ENCODE results near the gene DNM2. TPM values are rescaled to one million over a fixed set of nuclear protein-coding genes. Genes with fewer than 3 reads are reported as not detected.

Gene DNM2
- total RNA-seq, 1 donor from 2014 or later = 102 TPM

DNA sequence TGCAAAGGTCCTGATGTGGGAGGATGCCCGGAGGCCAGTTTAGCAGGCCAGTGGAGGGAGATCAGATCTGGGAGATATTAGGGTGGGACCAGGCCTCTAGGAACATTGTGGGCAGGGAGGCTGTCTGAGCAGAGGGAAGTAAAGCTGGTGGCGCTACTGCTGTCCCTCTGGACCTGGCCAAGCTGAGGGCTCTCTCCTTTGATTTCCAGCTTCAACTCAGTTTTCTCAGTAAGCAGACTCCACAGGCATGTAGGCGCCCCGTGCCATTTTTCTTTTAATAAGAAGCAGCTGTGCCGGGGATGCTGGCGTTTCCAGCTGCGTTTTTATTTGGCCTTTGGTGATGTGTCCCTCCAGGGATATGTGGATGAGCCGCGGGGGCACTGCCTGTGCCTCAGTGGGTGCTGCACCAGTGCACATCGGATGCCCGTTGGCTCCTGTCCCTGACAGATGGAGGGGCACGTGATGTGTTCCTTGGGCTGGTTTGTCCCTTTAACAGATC lies 6.7 kb downstream of the DNM2 start:
- peaks cover 4% of the 10 kb centered on the region for H3K36me3 ChIP-seq (ENCODE audit: control insufficient read depth, insufficient read depth, low read length)
- TF ChIP-seq, protein P1, sequence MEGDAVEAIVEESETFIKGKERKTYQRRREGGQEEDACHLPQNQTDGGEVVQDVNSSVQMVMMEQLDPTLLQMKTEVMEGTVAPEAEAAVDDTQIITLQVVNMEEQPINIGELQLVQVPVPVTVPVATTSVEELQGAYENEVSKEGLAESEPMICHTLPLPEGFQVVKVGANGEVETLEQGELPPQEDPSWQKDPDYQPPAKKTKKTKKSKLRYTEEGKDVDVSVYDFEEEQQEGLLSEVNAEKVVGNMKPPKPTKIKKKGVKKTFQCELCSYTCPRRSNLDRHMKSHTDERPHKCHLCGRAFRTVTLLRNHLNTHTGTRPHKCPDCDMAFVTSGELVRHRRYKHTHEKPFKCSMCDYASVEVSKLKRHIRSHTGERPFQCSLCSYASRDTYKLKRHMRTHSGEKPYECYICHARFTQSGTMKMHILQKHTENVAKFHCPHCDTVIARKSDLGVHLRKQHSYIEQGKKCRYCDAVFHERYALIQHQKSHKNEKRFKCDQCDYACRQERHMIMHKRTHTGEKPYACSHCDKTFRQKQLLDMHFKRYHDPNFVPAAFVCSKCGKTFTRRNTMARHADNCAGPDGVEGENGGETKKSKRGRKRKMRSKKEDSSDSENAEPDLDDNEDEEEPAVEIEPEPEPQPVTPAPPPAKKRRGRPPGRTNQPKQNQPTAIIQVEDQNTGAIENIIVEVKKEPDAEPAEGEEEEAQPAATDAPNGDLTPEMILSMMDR (IDR thresholded peaks at IDR 0.05; ENCODE audit: insufficient read depth, low read length, poor library complexity, severe bottlenecking) = no peak
- DNase-seq (ENCODE audit: low read depth) = no peak
- H3K4me3 ChIP-seq (ENCODE audit: low read depth, low read length) = no peak overlapping the region
- H3K27me3 ChIP-seq (ENCODE audit: control insufficient read depth, insufficient read depth, low read length) = no peaks in the 10 kb centered on the region

- no peak for DNase-seq (ENCODE audit: low read depth)
- TF ChIP-seq, protein P1 (IDR thresholded peaks at IDR 0.05; ENCODE audit: insufficient read depth, low read length, poor library complexity, severe bottlenecking) = no peak
- Histone ChIP-seq H3K27me3 (ENCODE audit: control insufficient read depth, insufficient read depth, low read length) (no peaks in the 10 kb centered on the region), H3K4me3 (ENCODE audit: low read depth, low read length) (no peak overlapping the region), H3K36me3 (ENCODE audit: control insufficient read depth, insufficient read depth, low read length) (peaks cover 4% of the 10 kb centered on the region)
Measured at GRCh38 chr19:10725415-10725814, 7.5 kb downstream of the DNM2 start.

- Histone ChIP-seq H3K27me3 (ENCODE audit: control insufficient read depth, insufficient read depth, low read length) (no peaks in the 10 kb centered on the region), H3K36me3 (ENCODE audit: control insufficient read depth, insufficient read depth, low read length) (peaks cover 2% of the 10 kb centered on the region), H3K4me3 (ENCODE audit: low read depth, low read length) (no peak overlapping the region)
- TF ChIP-seq, protein P1 (IDR thresholded peaks at IDR 0.05; ENCODE audit: insufficient read depth, low read length, poor library complexity, severe bottlenecking) = no peak
- no peak for DNase-seq (ENCODE audit: low read depth)
Measured at GRCh38 chr19:10726268-10726667, 8.4 kb downstream of the DNM2 start.

GRCh38 chr19:10727685-10728201 lies 9.9 kb downstream of the DNM2 start:
- Histone ChIP-seq H3K27me3 (ENCODE audit: control insufficient read depth, insufficient read depth, low read length) (no peaks in the 10 kb centered on the region), H3K4me3 (ENCODE audit: low read depth, low read length) (no peak overlapping the region), H3K36me3 (ENCODE audit: control insufficient read depth, insufficient read depth, low read length) (peaks cover 2% of the 10 kb centered on the region)
- TF ChIP-seq, protein P1 (IDR thresholded peaks at IDR 0.05; ENCODE audit: insufficient read depth, low read length, poor library complexity, severe bottlenecking) = no peak
- DNase-seq (ENCODE audit: low read depth) = no peak

DNA sequence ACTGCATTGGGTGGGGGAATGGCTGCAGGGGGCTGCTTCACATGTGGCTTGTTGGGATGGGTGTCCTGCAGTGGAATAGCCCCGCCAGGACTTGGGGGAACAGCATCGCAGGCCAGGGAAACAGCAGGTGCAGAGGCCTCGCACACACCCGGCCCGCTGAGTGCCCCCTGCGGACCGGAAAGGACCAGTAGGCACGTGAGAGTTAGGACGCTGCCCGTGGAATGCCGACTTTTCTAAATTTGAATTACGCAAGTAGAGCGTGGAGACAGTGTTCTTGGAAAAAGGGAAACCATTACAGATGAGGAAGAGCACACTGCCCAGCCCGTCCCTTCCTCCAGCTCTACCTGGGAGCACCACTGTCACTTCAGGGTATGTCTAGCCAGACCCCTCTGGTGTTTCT lies 11.5 kb downstream of the DNM2 start:
- H3K4me3 ChIP-seq (ENCODE audit: low read depth, low read length) = no peak overlapping the region
- TF ChIP-seq, protein P1 (IDR thresholded peaks at IDR 0.05; ENCODE audit: insufficient read depth, low read length, poor library complexity, severe bottlenecking) = no peak
- H3K36me3 ChIP-seq (ENCODE audit: control insufficient read depth, insufficient read depth, low read length) = peaks cover 2% of the 10 kb centered on the region
- no peak for DNase-seq (ENCODE audit: low read depth)
- no peaks in the 10 kb centered on the region for H3K27me3 ChIP-seq (ENCODE audit: control insufficient read depth, insufficient read depth, low read length)

GRCh38 chr19:10730932-10731331 lies 13.1 kb downstream of the DNM2 start:
- TF ChIP-seq, protein P1 (IDR thresholded peaks at IDR 0.05; ENCODE audit: insufficient read depth, low read length, poor library complexity, severe bottlenecking) = no peak
- Histone ChIP-seq H3K4me3 (ENCODE audit: low read depth, low read length) (no peak overlapping the region), H3K27me3 (ENCODE audit: control insufficient read depth, insufficient read depth, low read length) (no peaks in the 10 kb centered on the region), H3K36me3 (ENCODE audit: control insufficient read depth, insufficient read depth, low read length) (no peaks in the 10 kb centered on the region)
- no peak for DNase-seq (ENCODE audit: low read depth)

All from kidney epithelial cell (primary cell).